PFSK-1 (cell line): Measurements from ENCODE around the gene WDR86.

Source experiments
- POLR2AphosphoS5 ChIP-seq: IDR thresholded peaks from 2 replicates; pipeline ENCODE4 v1.6.1; 2012; ENCODE audit warnings: low read depth, mild to moderate bottlenecking, control low read depth, low read length, moderate library complexity
- REST ChIP-seq, 2 experiments: IDR thresholded peaks; 2 replicates each; pipeline versions ENCODE4 v1.6.1 to v1.8.0; 2011 to 2012; ENCODE audit warnings: low read depth in 2 of 2, low read length in 2 of 2, control low read depth in 1 of 2, inconsistent platforms in 1 of 2, mild to moderate bottlenecking in 1 of 2, moderate library complexity in 1 of 2; ENCODE audit not compliant: insufficient read depth in 1 of 2
- SIN3A ChIP-seq: IDR thresholded peaks from 2 replicates; pipeline ENCODE4 v1.6.1; 2012; ENCODE audit warnings: mild to moderate bottlenecking, low read length, moderate library complexity, borderline replicate concordance; ENCODE audit not compliant: insufficient read depth
- TAF1 ChIP-seq: IDR thresholded peaks from 2 replicates; pipeline ENCODE4 v1.6.1; 2012; ENCODE audit warnings: low read length, control low read depth, borderline replicate concordance; ENCODE audit not compliant: insufficient read depth

DNA sequence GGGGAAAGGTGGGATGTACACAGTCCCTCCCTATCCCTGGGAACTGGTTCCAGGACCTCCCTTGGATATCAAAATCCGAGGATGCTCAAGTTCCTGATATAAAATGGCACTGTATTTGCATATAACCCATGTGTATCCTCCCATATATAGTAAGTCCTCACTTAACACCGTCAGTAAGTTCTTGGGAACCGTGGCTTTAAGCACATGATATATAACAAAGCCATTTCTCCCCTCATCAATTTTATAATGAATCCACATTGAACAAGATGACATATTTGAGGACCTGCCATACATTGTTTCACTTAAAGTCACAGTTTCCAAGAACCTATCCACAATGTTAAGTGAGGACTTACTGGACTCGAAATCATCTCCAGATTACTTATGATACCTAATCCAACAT lies 24.7 kb upstream of the WDR86 start:
- TF ChIP-seq POLR2AphosphoS5: no peak
- no peak for TF ChIP-seq REST (IDR thresholded peaks at IDR 0.05; ENCODE audit: insufficient read depth in 1 of 2, low read depth in 2 of 2, low read length in 2 of 2)
- TF ChIP-seq SIN3A: no peak
- no peak for TF ChIP-seq TAF1
